SKM-1 (cell line): ENCODE results near the gene PRKN.
"Not testable (repeated sequence)": the region's sequence is repeated elsewhere in the genome, so short reads cannot be mapped to it uniquely, and the experiment has no call there.

Source experiments
- DNase-seq: peaks from one replicate; lab custom pipeline; 2025; ENCODE audit not compliant: unreplicated experiment; lab: John Stamatoyannopoulos, UW

PRKN gene

DNA sequence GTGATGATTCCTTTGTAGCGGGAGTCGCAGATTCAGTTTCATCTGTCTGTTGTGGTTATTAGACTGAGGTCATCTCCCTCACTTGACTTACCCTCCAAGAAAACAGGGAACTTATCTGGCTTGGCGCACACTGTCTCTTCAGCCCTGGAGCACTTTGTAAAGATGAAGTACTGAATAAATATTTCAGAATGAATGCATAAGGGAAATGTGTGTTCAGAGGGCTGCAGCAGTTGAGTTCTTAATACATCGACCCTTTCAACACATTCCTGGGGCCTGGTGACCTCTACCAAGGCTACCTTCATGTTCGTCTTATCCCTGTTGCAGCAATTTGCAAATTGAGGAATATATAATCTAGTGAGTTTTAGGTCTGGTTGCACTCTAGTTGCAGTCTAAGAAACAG, 801.2 kb downstream of the PRKN start:
- no peak for DNase-seq

DNA sequence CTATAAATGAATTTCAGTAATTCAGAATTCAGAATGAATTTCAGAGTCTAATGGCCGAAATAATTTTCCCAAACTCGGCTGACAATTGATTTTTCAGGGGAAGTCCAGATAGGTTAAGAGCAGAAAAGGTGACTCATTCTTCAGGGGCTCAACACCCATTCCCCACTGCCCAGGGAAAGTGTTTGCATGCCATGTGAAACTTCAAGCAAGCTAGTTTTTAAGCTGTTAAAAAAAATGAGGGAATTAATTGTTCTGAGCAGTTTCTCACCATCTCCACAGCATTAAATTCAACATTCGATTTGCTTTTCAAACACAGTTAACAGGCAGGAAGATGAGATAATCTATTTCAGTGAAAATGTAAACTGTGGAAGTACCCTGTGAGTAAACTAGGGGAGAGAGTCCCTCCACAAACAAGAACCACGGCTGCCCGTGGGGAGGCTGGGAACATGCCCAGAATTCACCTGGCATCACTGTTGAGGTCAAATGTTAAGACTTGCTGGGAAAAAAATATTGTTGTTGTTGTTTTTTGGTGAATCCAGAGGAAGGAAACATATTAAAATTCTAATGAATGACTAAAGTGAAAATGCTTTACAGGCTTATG, 803.0 kb downstream of the PRKN start:
- no peak for DNase-seq

GRCh38 chr6:161922631-161923119, 804.9 kb downstream of the PRKN start:
- peak; percentile 21 for DNase-seq

DNA sequence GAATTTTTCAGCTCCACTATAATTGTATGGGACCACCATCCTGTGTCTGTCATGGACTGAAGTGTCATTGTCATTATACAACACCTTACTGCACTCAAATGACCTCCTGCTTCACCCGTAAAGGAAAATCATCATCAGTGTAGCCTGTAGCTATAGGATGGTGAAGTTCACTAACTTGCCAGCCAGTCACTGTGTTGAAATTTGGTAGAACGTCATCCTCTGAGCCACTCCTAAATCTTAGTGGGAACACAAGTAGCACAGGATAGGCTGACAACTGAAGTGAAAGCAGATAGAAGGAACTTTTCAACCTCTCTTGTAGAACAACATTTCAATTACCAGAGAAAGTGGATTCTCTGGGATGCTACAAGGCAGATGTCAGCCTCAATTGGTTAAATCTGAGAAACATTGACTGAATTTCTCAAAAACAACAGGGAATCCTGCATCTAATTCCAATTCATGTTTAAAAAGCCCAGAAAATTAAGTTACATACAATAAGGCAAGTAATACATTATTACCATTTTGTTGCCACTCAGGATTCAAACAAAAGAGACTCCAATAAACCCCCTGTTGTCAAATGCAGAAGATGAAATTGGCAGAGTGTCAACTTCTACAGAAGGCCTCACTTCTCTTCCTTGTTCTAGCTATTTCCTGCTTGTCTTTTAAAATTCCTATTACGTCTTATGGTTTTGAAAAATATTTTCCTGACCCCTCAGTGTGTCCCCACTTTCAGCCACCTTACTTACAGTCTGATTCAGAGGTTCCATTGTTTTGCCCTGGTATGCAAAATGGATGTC, 805.8 kb downstream of the PRKN start:
- DNase-seq, result no peak

DNA sequence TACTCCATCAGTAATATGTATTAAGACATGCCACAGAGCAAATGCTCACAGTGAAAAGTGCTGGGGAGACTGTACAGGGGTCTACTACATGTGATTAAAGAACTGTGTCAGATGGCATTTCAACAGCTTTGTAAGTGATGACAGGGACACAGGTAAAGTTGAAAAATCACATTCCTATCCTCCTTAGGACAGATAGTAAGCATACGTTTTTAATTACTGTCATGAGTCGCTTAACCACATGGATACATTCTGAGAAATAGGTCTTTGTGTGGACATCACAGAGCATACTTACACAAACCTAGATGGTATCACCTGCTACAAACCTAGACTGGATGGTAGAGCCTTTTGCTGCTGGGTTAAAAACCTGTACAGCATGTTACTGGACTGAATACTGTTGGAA, 807.9 kb downstream of the PRKN start:
- DNase-seq, result no peak

GRCh38 chr6:161918628-161919205, 808.8 kb downstream of the PRKN start:
- no peak for DNase-seq

DNA sequence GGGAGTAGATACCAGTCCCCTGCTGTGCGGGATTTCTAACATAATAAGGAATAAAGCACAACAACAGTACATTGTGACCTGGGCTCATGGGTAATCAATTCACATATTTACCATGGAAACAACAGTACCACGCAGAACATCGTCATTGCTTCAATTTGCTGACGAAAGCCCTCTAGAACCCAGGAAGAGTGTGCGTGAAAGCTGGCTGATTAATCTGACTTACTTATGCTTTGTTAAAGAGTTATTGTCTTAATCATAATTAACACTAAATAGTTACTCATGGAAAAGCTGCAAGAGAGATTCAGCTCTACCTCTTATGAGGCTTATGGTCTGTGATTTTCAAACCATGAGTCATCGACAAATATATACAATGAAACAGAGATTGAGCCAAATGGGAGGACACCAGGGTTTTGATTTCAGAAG, 809.4 kb downstream of the PRKN start:
- DNase-seq, result no peak

GRCh38 chr6:161917645-161918044, 809.9 kb downstream of the PRKN start:
- no peak for DNase-seq

DNA sequence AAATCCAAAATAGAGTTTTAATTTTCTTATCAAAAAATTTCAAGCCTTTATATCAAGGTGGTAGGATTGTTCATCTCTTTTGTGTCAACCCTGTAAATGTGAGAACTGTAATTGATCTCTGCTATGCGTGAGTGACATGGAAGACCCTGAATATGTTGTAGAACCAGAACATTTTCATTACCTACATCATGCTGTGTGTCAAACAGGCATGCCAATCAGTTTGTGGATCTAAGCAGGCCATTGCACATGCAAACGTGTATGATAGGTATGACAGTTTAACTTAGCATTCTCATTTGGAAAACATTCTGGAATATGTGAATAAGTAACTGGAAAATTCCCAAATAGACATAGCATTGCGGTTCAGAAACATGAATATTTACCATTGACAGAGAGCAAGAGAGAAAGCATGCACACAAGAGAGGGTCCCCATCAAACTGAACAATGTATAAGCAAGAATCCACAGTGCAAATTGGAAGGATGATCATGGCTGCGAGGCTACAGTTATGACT, 812.1 kb downstream of the PRKN start:
- no peak for DNase-seq

DNA sequence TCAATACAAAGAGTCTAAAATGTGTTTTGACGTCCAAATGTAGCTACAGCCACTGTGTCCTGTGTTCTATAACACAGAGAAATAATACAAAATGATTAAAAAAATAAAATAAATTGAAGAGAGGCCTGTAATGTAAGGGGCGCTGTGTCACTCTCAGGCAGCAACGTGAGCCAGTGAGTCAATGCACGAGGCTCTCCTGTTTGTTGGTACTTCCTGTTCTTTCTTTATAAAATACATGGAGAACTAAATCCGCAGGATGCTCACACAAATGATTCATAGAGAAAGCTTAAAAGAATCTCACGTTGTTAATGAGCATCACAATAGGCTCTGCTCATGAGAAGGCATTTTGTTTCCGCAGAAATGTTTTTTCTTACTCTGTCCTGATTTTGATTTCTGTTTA, 818.7 kb downstream of the PRKN start:
- DNase-seq, result no peak

DNA sequence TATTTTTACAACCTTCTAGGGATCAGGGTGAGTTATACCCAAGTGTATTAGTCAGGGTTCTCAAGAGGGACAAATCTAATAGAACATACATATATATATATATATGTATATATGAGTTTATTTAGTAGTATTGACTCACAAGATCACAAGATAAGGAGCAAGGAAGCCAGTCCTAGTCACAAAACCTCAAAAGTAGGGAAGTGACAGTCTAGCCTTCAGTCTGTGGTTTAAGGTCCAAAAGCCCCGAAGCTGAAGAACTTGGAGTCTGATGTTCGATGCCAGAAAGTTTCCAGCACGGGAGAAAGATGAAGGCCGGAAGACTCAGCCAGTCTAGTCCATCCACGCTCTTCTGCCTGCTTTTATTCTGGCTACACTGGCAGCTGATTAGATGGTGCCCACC, 821.0 kb downstream of the PRKN start:
- no peak for DNase-seq

- no peak for DNase-seq
Measured at GRCh38 chr6:161903584-161904212, 823.9 kb downstream of the PRKN start.

DNA sequence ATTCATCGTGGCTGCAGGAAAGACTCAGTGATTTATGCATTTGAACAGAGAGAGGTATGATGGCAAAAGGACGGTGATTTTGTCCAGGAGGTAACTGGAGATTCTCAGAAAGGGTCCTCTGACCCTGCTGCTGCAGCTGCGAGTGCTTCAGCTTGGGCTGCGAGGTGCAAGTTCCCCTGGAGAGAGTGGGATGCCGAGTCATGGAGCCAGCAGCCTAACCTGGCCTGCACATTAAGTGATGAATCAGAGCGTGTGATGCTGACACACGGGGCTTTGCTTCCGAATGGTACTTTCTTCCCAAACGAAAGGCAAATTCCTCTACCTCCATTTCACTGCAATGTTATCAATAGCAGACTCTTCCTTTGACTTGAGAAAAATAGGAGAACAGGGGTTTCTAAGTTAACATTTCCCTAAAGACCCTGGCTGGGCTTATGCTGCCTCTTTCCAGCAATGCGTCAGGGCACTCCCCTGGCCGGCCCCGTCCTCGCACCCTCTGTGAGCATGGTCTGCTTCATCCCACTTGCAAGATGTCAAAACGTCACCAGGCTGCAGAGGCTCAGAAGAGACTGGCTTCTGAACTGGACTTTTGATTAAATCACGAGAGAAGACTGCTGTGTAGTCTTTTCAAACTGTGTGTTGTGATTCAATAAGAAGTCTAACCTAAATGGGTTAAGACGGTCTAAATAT, 825.7 kb downstream of the PRKN start:
- DNase-seq, result no peak

DNA sequence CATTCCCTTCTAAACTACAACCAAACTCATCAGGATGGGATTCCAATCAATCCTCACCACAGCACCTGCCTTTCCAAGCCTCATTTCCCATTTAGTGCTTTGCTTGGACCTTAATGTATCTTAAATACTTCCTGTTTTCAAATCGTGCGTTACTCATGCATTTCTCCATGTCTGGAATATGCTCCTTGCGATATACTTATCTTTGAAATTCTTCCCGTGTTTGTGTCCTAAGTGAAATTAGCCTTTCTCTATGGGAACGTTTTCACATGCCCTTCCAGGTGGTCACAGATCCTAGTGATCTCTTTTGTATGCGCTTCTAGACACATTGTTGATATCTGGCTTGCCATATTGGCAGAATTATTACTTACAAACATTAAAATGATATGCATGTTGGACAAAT, 833.1 kb downstream of the PRKN start:
- DNase-seq, result no peak

- DNase-seq, result no peak
Measured at GRCh38 chr6:161891542-161891941, 836.0 kb downstream of the PRKN start.

- DNase-seq, result no peak
Measured at GRCh38 chr6:161890832-161891297, 836.7 kb downstream of the PRKN start.

DNA sequence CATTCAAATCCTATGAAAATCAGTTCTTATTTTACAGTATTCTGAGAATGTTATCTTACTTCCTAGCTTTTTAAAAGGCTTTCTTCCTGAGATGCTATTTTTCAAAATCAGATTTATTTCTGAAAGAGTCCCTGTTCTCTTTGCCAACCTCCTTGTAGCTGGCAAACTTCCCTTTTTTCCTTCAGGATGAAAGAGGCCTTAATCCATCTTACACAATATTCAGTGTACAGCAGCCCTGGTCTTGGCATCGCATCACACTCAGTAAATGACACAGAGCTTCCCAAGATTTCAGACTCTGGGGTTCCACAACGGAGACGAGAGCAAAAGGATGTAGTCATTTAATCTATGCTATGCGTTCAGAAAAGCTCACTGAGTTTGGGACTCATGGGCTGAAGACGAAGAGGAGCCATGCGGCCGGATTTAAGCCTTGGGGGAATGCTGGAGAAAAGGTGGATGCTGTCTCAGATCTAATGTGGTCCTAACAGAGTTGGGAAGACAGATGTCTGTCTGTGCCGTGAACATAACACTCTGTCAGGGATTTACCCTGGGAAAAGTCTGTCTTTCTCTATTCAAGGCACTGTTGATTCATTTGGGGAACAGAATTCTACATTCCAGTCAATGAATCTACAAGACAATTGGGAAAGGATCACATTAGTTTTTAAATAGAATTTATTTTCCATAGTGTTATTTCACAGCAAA, 837.3 kb downstream of the PRKN start:
- DNase-seq, result no peak

DNA sequence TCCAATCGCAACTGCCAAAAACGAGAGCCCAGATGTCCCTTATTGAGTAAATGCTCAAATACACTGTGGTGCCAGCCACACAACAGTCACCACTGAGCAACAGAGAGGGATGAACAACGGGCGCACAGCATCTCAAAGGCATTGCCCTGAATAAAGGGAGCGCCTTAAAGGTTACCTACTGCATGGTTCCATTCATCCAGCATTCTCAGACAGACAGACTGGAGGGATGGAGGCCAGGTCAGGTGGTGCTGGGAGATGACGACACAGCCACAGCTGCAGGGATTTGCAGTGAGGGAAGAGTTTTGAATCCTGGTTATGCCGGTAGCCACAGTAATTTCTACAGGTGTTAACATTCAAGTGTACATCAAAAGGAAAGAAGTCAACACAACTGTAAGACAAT, 838.2 kb downstream of the PRKN start:
- DNase-seq, result no peak

DNA sequence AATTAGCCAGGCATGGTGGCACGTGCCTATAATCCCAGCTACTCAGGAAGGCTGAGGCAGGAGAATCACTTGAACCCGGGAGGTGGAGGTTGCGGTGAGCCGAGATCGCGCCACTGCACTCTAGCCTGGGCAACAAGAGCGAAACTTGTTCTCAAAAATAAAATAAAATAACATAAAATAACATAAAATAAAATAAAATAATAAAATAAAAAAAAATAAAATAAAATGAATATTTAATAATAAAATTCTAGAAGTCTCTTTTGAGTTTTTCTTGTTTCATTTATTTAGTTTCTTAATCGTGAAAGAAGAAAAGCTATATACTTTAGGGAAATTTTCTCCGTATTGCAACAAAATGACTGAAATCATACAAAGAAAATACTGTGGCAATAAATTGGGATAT, 841.0 kb downstream of the PRKN start:
- not testable (repeated sequence) for DNase-seq

GRCh38 chr6:161884782-161885181, 842.8 kb downstream of the PRKN start:
- DNase-seq, result no peak
